Head of caudate nucleus (tissue), 42 donors: Measurements from ENCODE around the gene C4BPB.

Experiments used
- DNase-seq, 42 donors: peaks; one replicate each; pipeline versions ENCODE4 v3.0.0 to v3.0.0-alpha.2; 2020 to 2021; ENCODE audit warnings: mixed read lengths in 7 of 42
- intact Hi-C: fragments of 100-400 bp; cut with DNase I; formaldehyde crosslinking; loops from one replicate; pipeline ENCODE4 v1.15.0; 2022

C4BPB gene

DNA sequence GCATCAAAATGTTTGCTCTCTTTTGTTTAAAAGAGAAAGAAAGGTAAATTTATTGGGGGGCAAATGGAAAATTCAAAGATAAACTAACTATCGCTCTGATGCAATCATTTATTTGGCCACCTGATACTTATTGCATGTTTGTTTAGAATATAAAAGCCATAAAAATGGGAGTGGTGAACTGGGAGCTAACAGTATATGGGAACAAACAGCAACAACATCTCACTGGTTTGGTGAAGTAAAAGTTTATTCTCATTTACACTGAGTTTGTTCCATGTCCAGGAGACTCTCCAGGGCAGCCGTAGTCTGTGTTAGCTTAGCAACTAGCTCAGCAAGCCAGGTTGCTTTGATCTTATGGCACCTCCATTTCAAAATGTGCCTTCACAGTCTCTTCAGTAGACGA is 35.7 kb downstream of the C4BPB start:
- intact Hi-C loops = no loop called here
- no peak for DNase-seq

DNA sequence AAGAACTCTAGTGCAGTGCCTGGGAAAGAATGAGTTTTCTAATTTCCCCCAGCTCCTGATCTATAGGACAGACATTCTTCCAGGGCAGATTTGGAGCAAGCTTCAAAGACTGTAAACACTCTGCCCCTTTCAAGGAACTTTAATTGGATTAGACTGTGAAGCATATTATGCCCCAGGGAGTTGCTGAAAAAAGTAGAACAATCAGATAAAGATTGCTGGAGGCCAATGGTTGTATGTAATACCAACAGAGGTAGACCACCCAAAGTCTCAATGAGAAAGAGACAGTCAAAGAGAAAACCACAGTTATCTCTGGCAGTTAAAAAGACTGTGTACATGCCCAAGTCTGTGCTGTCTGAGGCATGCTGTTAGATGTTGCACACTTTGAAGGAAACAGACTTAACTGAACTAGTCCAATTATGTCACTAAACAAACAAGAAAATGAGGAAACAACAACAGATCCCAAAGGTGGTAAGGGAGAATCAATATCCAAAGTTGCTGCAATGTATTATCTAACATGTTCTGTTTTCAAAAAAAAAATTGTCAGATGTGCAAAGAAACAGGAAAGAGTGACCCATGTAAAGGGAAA is 39.8 kb downstream of the C4BPB start:
- DNase-seq = no peak
- intact Hi-C loops = no loop called here

DNA sequence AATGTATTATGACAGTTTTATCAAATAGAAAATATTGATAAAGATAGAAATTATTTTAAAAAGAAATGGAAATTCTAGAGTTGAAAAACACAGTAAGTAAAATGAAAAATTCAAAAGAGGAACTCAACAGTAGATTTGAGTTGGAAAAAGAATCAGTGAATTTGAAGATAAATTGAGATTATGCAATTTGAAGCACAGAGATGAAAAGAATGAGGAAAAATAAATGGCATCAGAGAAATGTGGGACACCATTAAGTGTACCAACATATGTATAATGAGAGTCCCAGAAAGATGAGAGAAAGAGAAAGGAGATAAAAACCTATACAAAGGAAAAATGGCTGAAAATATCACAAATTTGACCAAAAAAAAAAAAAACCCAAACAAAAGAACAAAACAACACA is 40.4 kb downstream of the C4BPB start:
- intact Hi-C loops = no loop called here
- no peak for DNase-seq

DNA sequence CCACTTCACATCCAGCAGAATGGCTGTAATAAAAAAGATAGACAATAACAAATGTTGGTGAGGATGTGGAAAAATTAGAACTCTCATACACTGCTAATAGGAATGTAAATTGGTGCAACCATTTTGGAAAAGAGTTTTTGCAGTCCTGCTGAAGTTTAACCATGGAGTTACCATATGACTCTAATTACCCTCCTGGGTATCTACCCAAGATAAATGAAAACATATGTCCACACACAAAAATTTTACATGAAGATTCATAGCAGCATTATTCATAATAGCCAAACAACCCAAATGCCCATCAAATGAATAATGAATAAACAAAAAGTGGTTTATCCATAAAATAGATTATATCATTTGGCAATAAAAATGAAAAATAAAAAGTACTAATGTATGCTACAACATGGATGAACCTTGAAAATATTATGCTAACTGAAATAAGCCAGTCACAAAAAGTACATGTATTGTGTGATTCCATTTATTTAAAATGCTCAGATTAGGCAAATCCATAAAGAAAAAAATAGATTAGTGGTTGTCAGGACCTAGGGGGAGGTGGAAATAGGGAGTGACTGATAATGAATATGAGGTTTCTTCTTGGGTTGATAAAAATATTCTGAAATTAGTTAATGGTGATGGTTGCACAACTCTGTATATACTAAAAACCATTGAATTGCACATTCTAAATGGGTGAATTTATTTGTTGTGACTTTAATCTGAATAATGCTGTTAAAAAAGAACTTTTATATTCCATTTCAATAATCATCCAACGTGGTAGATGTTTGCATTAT is 41.8 kb downstream of the C4BPB start:
- DNase-seq = no peak
- intact Hi-C loops = no loop called here

- intact Hi-C loops = no loop called here
- no peak for DNase-seq
Measured at GRCh38 chr1:207131163-207131562, 42.5 kb downstream of the C4BPB start.

DNA sequence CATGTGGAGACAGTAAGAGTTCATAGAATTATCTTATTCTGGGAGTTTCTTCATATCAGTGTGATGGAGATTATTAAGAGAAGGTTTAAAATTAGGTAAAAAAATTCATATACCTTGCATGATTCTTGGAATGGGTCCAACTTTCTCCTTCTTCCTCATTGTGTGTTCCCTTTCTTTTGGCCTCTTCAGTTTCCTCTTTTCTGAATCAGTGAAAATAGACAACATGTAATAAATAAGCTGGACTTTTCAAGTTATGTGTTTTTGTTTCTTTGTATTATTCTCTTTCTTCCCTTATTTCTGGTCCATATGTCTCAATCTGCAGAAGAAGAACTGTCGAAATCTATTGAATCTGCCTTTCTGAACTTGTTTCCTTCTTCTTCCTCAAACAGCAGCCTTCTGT is 45.9 kb downstream of the C4BPB start:
- DNase-seq = no peak
- intact Hi-C loops = no loop called here

- intact Hi-C loops = no loop called here
- DNase-seq = no peak
Measured at GRCh38 chr1:207139616-207140015, 51.0 kb downstream of the C4BPB start.

DNA sequence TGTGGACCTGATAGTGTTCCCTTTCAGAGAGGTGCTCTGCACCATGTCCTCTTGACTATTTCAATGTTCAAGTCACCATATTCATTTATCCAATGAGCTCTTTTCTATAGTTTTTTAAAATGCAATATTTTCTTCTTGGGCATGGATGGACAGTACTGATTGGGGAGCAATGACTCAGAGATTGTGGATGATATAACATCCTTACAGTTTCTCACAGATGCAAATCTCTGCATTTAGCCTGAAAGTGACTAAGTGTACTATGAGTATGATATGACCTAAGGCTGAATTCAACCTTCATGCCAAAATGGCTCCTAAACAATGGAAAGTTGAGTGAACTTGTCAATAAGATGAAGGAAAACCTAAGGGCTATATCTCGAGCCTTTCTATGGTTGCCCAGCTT is 51.9 kb downstream of the C4BPB start:
- DNase-seq = no peak
- intact Hi-C loops = no loop called here

DNA sequence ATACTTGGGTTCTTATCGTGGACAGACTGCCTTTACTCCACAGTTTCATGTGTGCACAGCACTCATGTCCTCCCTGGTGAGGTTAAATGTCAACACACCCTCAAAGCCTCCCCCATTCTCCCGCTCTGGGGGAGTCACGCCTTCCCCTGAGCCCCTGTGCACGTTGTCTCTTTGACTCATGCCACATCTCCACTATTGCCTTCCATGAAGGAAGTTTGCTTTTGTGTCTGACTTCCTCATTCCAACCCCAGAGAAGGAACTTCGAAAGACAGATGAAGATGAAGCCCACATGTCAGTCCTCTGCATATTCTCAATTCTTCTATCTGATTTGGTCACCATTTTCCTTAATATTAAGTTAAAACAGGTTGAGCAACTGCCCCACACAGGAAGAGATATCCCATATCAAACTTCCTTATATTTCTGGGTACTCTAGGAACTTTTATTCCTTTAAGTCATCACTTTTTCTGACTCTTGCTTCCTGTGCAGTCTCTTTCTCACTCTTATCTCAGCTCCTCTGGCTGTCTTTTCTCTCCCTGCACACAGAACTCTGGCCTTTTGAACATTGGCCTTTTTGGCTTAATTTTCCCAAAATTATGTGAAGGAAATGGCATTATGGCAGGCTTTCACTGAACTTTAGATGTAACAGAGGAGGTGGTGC is 56.9 kb downstream of the C4BPB start:
- no peak for DNase-seq
- intact Hi-C loops = no loop called here
